ENCODE data around the gene FUT2.
"Not testable (repeated sequence)": the region's sequence is repeated elsewhere in the genome, so short reads cannot be mapped to it uniquely, and the experiment has no call there.

The FUT2 gene

DNA sequence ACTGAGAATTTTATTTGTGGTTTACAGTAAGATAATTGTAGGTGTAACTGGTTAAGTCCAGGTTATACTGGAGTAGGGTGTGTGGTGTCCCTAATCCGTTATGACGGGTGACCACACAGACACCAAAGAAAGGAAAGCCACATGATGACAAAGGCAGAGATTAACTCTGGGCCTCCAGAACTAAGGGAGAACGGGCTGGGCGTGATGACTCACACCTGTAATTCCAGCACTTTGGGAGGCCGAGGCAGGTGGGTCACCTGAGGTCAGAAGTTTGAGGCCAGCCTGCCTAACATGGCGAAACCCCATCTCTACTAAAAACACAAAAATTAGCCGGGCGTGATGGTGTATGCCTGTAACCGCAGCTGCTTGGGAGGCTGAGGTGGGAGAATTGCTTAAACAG, 10.2 kb upstream of the FUT2 start:
- no peak overlapping the region for H3K4me3 ChIP-seq (ENCODE audit: low read length)
- TF ChIP-seq, protein P1, sequence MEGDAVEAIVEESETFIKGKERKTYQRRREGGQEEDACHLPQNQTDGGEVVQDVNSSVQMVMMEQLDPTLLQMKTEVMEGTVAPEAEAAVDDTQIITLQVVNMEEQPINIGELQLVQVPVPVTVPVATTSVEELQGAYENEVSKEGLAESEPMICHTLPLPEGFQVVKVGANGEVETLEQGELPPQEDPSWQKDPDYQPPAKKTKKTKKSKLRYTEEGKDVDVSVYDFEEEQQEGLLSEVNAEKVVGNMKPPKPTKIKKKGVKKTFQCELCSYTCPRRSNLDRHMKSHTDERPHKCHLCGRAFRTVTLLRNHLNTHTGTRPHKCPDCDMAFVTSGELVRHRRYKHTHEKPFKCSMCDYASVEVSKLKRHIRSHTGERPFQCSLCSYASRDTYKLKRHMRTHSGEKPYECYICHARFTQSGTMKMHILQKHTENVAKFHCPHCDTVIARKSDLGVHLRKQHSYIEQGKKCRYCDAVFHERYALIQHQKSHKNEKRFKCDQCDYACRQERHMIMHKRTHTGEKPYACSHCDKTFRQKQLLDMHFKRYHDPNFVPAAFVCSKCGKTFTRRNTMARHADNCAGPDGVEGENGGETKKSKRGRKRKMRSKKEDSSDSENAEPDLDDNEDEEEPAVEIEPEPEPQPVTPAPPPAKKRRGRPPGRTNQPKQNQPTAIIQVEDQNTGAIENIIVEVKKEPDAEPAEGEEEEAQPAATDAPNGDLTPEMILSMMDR (IDR thresholded peaks at IDR 0.05; ENCODE audit: insufficient read depth, low read depth, low read length, missing control alignments): no peak
- DNase-seq (ENCODE audit: low read depth): peak; percentile 41

DNA sequence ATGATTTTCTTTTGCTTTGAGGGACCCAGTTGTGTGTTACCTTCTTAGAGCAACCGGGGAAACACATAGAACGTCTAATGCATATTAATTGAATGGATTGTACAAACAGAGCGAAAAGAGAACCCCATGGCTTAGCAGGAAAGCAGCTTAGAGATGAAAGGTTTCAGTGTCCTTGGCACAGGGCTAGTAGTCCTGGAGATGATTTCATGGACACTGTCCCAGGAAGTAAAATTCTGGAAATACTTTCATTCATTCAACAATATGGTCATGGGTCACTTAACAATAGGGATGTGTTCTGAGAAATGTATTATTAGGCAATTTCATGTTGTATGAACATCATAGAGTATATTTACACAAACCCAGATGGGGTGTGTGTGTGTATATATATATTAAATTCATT, 9.7 kb upstream of the FUT2 start:
- H3K4me3 ChIP-seq (ENCODE audit: low read length): no peak overlapping the region
- TF ChIP-seq, protein P1 (IDR thresholded peaks at IDR 0.05; ENCODE audit: insufficient read depth, low read depth, low read length, missing control alignments): no peak
- no peak for DNase-seq (ENCODE audit: low read depth)

DNA sequence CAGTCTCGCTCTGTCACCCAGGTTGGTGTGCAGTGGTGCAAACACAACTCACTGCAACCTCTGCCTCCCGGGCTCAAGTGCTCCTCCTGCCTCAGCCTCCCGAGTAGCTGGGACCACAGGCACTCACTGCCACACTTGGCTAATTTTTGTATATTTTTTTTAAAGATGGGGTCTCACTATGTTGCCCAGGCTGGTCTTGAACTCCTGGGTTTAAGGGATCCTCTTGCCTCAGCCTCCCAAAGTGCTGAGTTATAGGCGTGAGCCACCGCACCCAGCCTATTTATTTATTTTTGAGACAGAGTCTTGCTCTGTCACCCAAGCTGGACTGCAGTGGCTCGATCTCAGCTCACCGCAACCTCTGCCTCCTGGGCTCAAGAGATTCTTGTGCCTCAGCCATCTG, 9.1 kb upstream of the FUT2 start:
- H3K4me3 ChIP-seq (ENCODE audit: low read length); DNase-seq (ENCODE audit: low read depth): not testable (repeated sequence)

DNA sequence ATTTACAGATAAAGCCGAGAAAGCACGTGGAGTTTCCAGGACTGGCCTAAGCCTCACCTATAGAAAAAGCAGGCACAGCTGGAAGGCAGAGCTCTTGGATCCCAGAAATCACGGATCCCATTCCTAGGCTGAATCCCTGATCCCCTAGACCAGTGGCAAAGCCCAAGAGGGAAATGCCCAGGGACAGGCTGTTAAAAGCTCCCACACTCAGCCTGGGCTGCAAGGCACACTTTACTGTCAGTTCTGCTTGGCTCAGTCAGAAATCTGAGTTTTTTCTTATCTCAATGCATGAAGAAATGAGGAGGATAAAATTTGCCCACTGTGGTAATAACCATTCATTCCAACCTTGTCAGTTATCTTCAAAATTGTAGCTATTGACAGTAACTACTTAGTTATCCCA, 8.0 kb upstream of the FUT2 start:
- no peak for DNase-seq (ENCODE audit: low read depth)
- TF ChIP-seq, protein P1 (IDR thresholded peaks at IDR 0.05; ENCODE audit: insufficient read depth, low read depth, low read length, missing control alignments): no peak

DNA sequence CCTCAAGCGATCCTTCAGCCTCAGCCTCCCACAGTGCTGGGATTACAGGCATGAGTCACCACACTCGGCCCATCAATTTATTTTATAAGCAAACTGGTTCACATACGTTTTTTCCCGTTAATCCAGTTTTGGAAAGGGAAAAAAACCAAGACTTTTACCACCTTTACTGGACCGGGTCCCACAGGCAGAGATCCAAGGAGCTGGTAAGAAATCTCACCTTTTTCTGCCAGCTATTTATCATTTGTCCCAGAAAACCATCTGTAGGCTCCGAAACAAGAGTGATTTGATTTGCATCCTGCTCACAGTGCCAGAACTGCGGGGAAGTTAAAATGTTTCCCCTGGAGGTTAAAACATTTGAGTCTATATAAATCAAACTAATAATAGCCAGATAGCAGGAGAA, 6.3 kb upstream of the FUT2 start:
- DNase-seq (ENCODE audit: low read depth): no peak
- H3K4me3 ChIP-seq (ENCODE audit: low read length): no peak overlapping the region
- TF ChIP-seq, protein P1 (IDR thresholded peaks at IDR 0.05; ENCODE audit: insufficient read depth, low read depth, low read length, missing control alignments): no peak

More for the DNA sequence above, 8.0 kb upstream of the FUT2 start:
- H3K4me3 ChIP-seq (ENCODE audit: low read length): no peak overlapping the region

DNA sequence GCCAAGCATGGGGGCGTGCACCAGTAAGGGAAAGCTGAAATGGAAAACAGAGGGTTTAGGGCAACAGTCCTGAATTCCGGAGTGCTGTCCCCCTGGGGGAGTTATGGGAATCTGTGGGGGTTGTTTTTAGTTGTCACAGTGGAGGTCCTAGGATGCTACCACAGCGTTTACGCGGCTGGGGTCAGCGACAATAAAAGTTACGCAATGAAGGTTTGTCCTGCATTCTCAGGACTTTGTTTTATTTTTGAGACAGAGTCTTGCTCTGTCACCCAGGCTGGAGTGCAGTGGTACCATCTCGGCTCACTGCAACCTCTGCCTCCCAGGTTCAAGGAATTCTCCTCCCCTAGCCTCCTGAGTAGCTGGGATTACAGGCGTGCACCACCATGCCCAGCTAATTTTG, 2.1 kb upstream of the FUT2 start:
- not testable (repeated sequence) for H3K4me3 ChIP-seq (ENCODE audit: low read length); DNase-seq (ENCODE audit: low read depth)

DNA sequence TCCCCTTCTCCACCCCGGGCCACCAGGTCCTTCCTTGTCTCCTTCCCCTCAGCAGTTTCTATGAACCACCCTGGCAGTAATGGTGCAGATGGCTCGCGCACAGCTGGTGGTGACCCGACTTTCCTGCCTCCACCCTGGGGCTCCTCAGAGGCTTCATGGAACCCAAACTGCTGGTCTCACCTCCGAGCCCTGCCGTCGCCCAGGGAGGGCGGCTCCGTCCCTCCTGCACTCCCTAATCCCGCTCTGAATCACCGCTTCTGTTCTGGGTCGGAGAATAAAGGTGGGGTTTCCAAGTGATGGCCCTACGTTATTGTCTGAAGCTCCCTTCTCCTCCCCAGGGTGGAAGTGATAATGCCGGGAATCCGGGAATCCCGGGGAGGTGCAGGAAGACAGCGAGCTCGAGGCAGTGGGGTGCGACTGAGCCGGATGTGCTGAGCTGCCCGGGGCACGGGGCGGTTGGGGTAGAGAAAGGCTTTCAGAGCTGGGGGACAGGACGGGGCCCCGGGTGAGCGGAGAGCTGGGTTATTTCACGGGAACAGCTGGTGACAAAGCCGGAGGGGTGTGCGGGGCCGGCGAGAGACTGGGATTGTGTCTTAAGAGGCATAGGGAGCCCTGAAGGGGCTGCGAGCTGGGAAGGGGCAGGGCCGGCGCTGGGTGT, 711 bp downstream of the FUT2 start:
- peak; percentile 58 for DNase-seq (ENCODE audit: low read depth)
- peak overlapping the region; percentile 46 for H3K4me3 ChIP-seq (ENCODE audit: low read length)
- TF ChIP-seq, protein P1 (IDR thresholded peaks at IDR 0.05; ENCODE audit: insufficient read depth, low read depth, low read length, missing control alignments): no peak

DNA sequence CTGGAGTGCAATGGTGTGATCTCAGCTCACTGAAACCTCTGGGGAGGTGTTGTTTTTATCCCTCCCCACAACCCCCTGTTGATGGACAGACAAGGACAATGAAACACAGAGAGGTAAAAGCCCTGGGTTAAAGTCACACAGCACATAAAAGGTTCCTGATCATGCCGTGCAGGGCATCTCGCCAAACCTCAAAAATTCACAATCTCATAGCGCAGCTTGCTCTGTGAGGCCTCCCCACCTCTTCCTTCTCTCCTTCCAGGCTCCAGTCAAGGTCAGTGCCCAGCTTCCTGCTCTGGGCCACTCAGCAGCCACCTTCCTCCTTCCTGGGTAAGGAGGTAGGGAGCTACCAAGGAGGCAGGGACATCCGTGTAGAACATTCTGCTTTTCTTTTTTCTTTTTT, 2.3 kb downstream of the FUT2 start:
- peak; percentile 37 for DNase-seq (ENCODE audit: low read depth)
- TF ChIP-seq, protein P1 (IDR thresholded peaks at IDR 0.05; ENCODE audit: insufficient read depth, low read depth, low read length, missing control alignments): no peak
- no peak overlapping the region for H3K4me3 ChIP-seq (ENCODE audit: low read length)

All from epithelial cell of esophagus (primary cell).